K562 (cell line): ENCODE measurements around the gene FASTK. TPM values are rescaled to one million over a fixed set of nuclear protein-coding genes. Genes with fewer than 3 reads are reported as not detected.
A peak's percentile ranks its signal among the peaks of the same experiment; 100 is the strongest.

Experiments used
- CBX2 ChIP-seq: fragments of 200-600 bp; sonication (generic); IDR thresholded peaks from one replicate; pipeline ENCODE4 v1.6.1; 2012; ENCODE audit warnings: mild to moderate bottlenecking, low read length, inconsistent platforms; ENCODE audit not compliant: insufficient read depth, poor library complexity, severe bottlenecking
- DDX20 ChIP-seq: fragments of 450-650 bp; IDR thresholded peaks from 2 replicates; pipeline ENCODE4 v1.6.1; 2016; ENCODE audit warnings: missing genetic modification characterization, low read depth, mild to moderate bottlenecking, missing compliant biosample characterization, moderate library complexity
- DPF2 ChIP-seq: fragments of 450-650 bp; IDR thresholded peaks from 2 replicates; pipeline ENCODE4 v1.6.1; 2016
- FOXJ2 ChIP-seq: fragments of 200-800 bp; sonication (Bioruptor generic); IDR thresholded peaks from 2 replicates; pipeline ENCODE4 v1.6.1; 2016; ENCODE audit warnings: missing genetic modification characterization, missing compliant biosample characterization
- HDAC8 ChIP-seq: fragments of 450-650 bp; IDR thresholded peaks from 2 replicates; pipeline ENCODE4 v1.6.1; 2016; ENCODE audit warnings: mild to moderate bottlenecking, missing genetic modification characterization, moderate library complexity, missing compliant biosample characterization
- NCOA1 ChIP-seq: fragments of 450-650 bp; IDR thresholded peaks from 2 replicates; pipeline ENCODE4 v1.6.1; 2016; ENCODE audit warnings: low read depth
- PHB ChIP-seq: fragments of 250-450 bp; sonication (Bioruptor Pico); IDR thresholded peaks from 2 replicates; pipeline ENCODE4 v1.5.0; 2021
- SIN3B ChIP-seq: fragments of 450-650 bp; IDR thresholded peaks from 2 replicates; pipeline ENCODE4 v1.6.1; 2017; ENCODE audit warnings: low read depth, mild to moderate bottlenecking, moderate library complexity
- TAF9B ChIP-seq: fragments of 450-650 bp; IDR thresholded peaks from 2 replicates; pipeline ENCODE4 v1.6.1; 2018; ENCODE audit warnings: mild to moderate bottlenecking; ENCODE audit not compliant: partially characterized antibody
- TFAM ChIP-seq: fragments of 250-450 bp; sonication (Bioruptor Pico); conservative IDR thresholded peaks from 2 replicates; pipeline ENCODE4 v1.5.0; 2021; ENCODE audit warnings: mild to moderate bottlenecking, moderate library complexity
- TFE3 ChIP-seq: fragments of 450-650 bp; formaldehyde crosslinking; IDR thresholded peaks from 2 replicates; pipeline ENCODE4 v1.4.0; 2020; ENCODE audit warnings: mild to moderate bottlenecking, mixed read lengths
- THRB ChIP-seq: fragments of 450-650 bp; formaldehyde crosslinking; conservative IDR thresholded peaks from 2 replicates; pipeline ENCODE4 v1.4.0; 2022; ENCODE audit warnings: mild to moderate bottlenecking, missing genetic modification characterization
- XRCC3 ChIP-seq: fragments of 450-650 bp; IDR thresholded peaks from 2 replicates; pipeline ENCODE4 v1.6.1; 2017; ENCODE audit warnings: mild to moderate bottlenecking, moderate library complexity
- ZKSCAN3 ChIP-seq: fragments of 250-450 bp; sonication (Bioruptor Pico); IDR thresholded peaks from 2 replicates; pipeline ENCODE4 v1.4.0; 2020
- ZNF217 ChIP-seq: sonication (generic); formaldehyde crosslinking; IDR thresholded peaks from 2 replicates; pipeline ENCODE4 v1.8.0; 2022; ENCODE audit warnings: mild to moderate bottlenecking, missing genetic modification reagents
- ZNF280B ChIP-seq: fragments of 250-450 bp; sonication (Bioruptor Pico); IDR thresholded peaks from 2 replicates; pipeline ENCODE4 v1.5.1; 2021; ENCODE audit warnings: mild to moderate bottlenecking
- ZNF507 ChIP-seq: conservative IDR thresholded peaks from 2 replicates; pipeline ENCODE4 v1.6.1; 2017; ENCODE audit warnings: missing genetic modification characterization, missing compliant biosample characterization
- ZNF75A ChIP-seq: fragments of 450-650 bp; formaldehyde crosslinking; IDR thresholded peaks from 2 replicates; pipeline ENCODE4 v1.4.0; 2020; ENCODE audit warnings: mild to moderate bottlenecking
- ZNF766 ChIP-seq: fragments of 200-800 bp; sonication (Bioruptor generic); conservative IDR thresholded peaks from 2 replicates; pipeline ENCODE4 v1.6.1; 2016; ENCODE audit warnings: missing genetic modification characterization, missing compliant biosample characterization
- polyA plus RNA-seq, 8 experiments: library from polyadenylated mRNA; depleted of rRNA in 4 of 8; stranded (reverse) in 5 of 8; unstranded in 3 of 8; fragments of >200 nt; fragmentation: Nextera tagmentation in 2 of 8; fragmentation: Illumina TruSeq in 1 of 8; extraction: Ambion mirVana in 2 of 8; extraction: Trizol in 1 of 8; gene quantifications; 2 replicates each; pipeline versions ENCODE4 v1.2.1 to v1.2.3, GENCODE V29; 2011 to 2014; ENCODE audit warnings: inconsistent platforms in 1 of 8, missing spikeins in 1 of 8
- total RNA-seq, 7 experiments: library from RNA; depleted of rRNA in 6 of 7; stranded (reverse); fragments of >200 nt in 6 of 7; fragmentation: Illumina TruSeq in 2 of 7; extraction: Trizol in 2 of 7; gene quantifications; 2 replicates each; pipeline versions ENCODE4 v1.2.1 to v1.2.3, GENCODE V29; 2011 to 2021; ENCODE audit warnings: low replicate concordance in 1 of 7

FASTK gene
- total and polyA plus RNA-seq, 9 of the 15 experiments (the other 6 are each of a cell fraction or from before 2014, with no cell fraction given), result 0.51 to 150 (median 48.2) TPM

- TF ChIP-seq THRB (CRISPR knock-in tag) (no peak), TFAM (CRISPR knock-in tag) (no peak), XRCC3 (no peak), ZNF75A (CRISPR knock-in tag) (no peak), TFE3 (CRISPR knock-in tag) (no peak), ZKSCAN3 (CRISPR knock-in tag) (no peak), FOXJ2 (tag) (no peak), ZNF217 (no peak), ZNF280B (no peak), PHB (CRISPR knock-in tag) (no peak), ZNF766 (CRISPR knock-in tag) (no peak), DDX20 (tag) (no peak), SIN3B (no peak), TAF9B (no peak), CBX2 (no peak), DPF2 (peak; percentile 25), ZNF507 (tag) (no peak), HDAC8 (tag) (no peak), NCOA1 (0 out of 2 replicates have a peak, but pooled peaks have one; percentile 22)
Measured at GRCh38 chr7:151028948-151029501, 51.6 kb downstream of the FASTK start (continued).
